GM13976 (cell line): ENCODE measurements around the gene COA1.
A peak's percentile ranks its signal among the peaks of the same experiment; 100 is the strongest.
"Not testable (repeated sequence)": the region's sequence is repeated elsewhere in the genome, so short reads cannot be mapped to it uniquely, and the experiment has no call there.

ENCODE experiments used
- DNase-seq: peaks from one replicate; pipeline ENCODE4 v3.0.0; 2012; ENCODE audit warnings: low spot score
- CTCF ChIP-seq: IDR thresholded peaks from 2 replicates; pipeline ENCODE4 v1.5.1; 2012; ENCODE audit warnings: borderline replicate concordance, mild to moderate bottlenecking; ENCODE audit not compliant: insufficient read depth; ENCODE audit errors: extremely low read depth, missing control alignments, control extremely low read depth
- in situ Hi-C: fragments of 300-500 bp; cut with MboI; formaldehyde crosslinking; loops from one replicate; pipeline ENCODE4 v1.12.0; 2022; ENCODE audit warnings: low sequenced_read_pairs, mixed read lengths, inconsistent platforms; ENCODE audit not compliant: unreplicated experiment

The COA1 gene

GRCh38 chr7:43615558-43616145 lies 113.7 kb downstream of the COA1 start:
- TF ChIP-seq CTCF = no peak
- in situ Hi-C loops = no loop called here
- DNase-seq = no peak

GRCh38 chr7:43612599-43613589 lies 116.4 kb downstream of the COA1 start:
- DNase-seq = peak; percentile 64
- TF ChIP-seq CTCF = no peak
- in situ Hi-C loops = no loop called here

- in situ Hi-C loops = no loop called here
- DNase-seq = no peak
- no peak for TF ChIP-seq CTCF
These were observed 117.2 kb downstream of the COA1 start for GRCh38 chr7:43612128-43612527.

- no peak for DNase-seq
- no peak for TF ChIP-seq CTCF
- in situ Hi-C loops = no loop called here
These were observed 120.2 kb downstream of the COA1 start for GRCh38 chr7:43609097-43609496.

- in situ Hi-C loops = no loop called here
- no peak for DNase-seq
- TF ChIP-seq CTCF = no peak
These were observed 125.1 kb downstream of the COA1 start for GRCh38 chr7:43604251-43604650.

GRCh38 chr7:43602256-43602655 lies 127.1 kb downstream of the COA1 start:
- in situ Hi-C loops = no loop called here
- no peak for TF ChIP-seq CTCF
- no peak for DNase-seq

GRCh38 chr7:43600056-43600455 lies 129.3 kb downstream of the COA1 start:
- no peak for DNase-seq
- in situ Hi-C loops = no loop called here
- no peak for TF ChIP-seq CTCF

- DNase-seq, in situ Hi-C loops: not testable (repeated sequence)
These were observed 132.9 kb downstream of the COA1 start for GRCh38 chr7:43596426-43596825.
